Measurements from ENCODE around the gene LPP. TPM values are rescaled to one million over a fixed set of nuclear protein-coding genes. Genes with fewer than 3 reads are reported as not detected.
A peak's percentile ranks its signal among the peaks of the same experiment; 100 is the strongest.

The LPP gene
- polyA plus RNA-seq, 3 donors = 14.1 to 23.2 (median 15.3) TPM

GRCh38 chr3:188183452-188183851 lies 29.5 kb downstream of the LPP start:
- Mint-ChIP-seq H3K27ac (no peak overlapping the region), H3K4me1 (peaks cover 30% of the 10 kb centered on the region)

GRCh38 chr3:188184160-188184559 lies 30.2 kb downstream of the LPP start:
- H3K4me3 Mint-ChIP-seq = no peak overlapping the region
- H3K27ac ChIP-seq (ENCODE audit: low read depth in 1 of 2, low read length in 2 of 2) = no peak overlapping the region
- H3K27ac Mint-ChIP-seq = peak overlapping the region in 1 of 7 donors; percentile 68
- no peak overlapping the region for H3K9ac ChIP-seq (ENCODE audit: insufficient read depth, low read length, poor library complexity, severe bottlenecking)
- H3K4me3 ChIP-seq (replicated peaks in 1 of 3; ENCODE audit: low read depth in 2 of 3, low read length in 3 of 3) = no peak overlapping the region
- intact Hi-C loops (cut with micrococcal nuclease) = no loop called here
- TF ChIP-seq CTCF (IDR thresholded peaks at IDR 0.05) = no peak
- no peaks in the 10 kb centered on the region for H3K9me3 Mint-ChIP-seq
- peaks cover 1 to 5% (median 3%) of the 10 kb centered on the region in 3 donors for H3K27me3 Mint-ChIP-seq (ENCODE audit: low read depth in 3 of 3)
- no peak for DNase-seq
- 92% methylated on average over 2 of the region's 3 CpGs for WGBS (ENCODE audit: insufficient coverage)
- no peak overlapping the region for H2AFZ ChIP-seq (ENCODE audit: insufficient read depth, low read depth, low read length, poor library complexity, severe bottlenecking)
- peaks cover 32 to 41% of the 10 kb centered on the region in 2 donors for H3K36me3 Mint-ChIP-seq
- peaks cover 28% of the 10 kb centered on the region for H3K4me1 Mint-ChIP-seq
- peaks cover 0 to 9% of the 10 kb centered on the region in 2 donors for H3K36me3 ChIP-seq (replicated peaks in 1 of 2; ENCODE audit: control insufficient read depth in 1 of 2, insufficient read depth in 2 of 2, low read length in 2 of 2)
- H3K9me3 ChIP-seq (replicated peaks in 1 of 2; ENCODE audit: control insufficient read depth in 1 of 2, insufficient read depth in 1 of 2, low read length in 2 of 2) = no peaks in the 10 kb centered on the region
- peaks cover 20 to 29% of the 10 kb centered on the region in 2 donors for H3K4me1 ChIP-seq (ENCODE audit: control insufficient read depth in 1 of 2, insufficient read depth in 2 of 2, low read length in 2 of 2)
- peaks cover 12% of the 10 kb centered on the region for H3K79me2 ChIP-seq (ENCODE audit: insufficient read depth, low read length)
- H3K27me3 ChIP-seq (ENCODE audit: control insufficient read depth in 2 of 2, insufficient read depth in 2 of 2, low read length in 2 of 2) = no peaks in the 10 kb centered on the region
- H3K4me2 ChIP-seq (replicated peaks; ENCODE audit: extremely low read depth, low read length, poor library complexity, severe bottlenecking) = no peak overlapping the region
- peaks cover 5% of the 10 kb centered on the region for H4K20me1 ChIP-seq (ENCODE audit: insufficient read depth, low read length)

More at GRCh38 chr3:188183452-188183851, 29.5 kb downstream of the LPP start:
- intact Hi-C loops (cut with micrococcal nuclease) = no loop called here
- Mint-ChIP-seq H3K27me3 (ENCODE audit: low read depth in 3 of 3) (peaks cover 1 to 5% (median 3%) of the 10 kb centered on the region in 3 donors), H3K9me3 (no peaks in the 10 kb centered on the region), H3K36me3 (peaks cover 31 to 42% of the 10 kb centered on the region in 2 donors), H3K4me3 (no peak overlapping the region)
- H3K27ac ChIP-seq (ENCODE audit: low read depth in 1 of 2, low read length in 2 of 2) = no peak overlapping the region
- H2AFZ ChIP-seq (ENCODE audit: insufficient read depth, low read depth, low read length, poor library complexity, severe bottlenecking) = no peak overlapping the region
- H3K9me3 ChIP-seq (replicated peaks in 1 of 2; ENCODE audit: control insufficient read depth in 1 of 2, insufficient read depth in 1 of 2, low read length in 2 of 2) = no peaks in the 10 kb centered on the region
- H3K79me2 ChIP-seq (ENCODE audit: insufficient read depth, low read length) = peaks cover 8% of the 10 kb centered on the region
- peaks cover 10% of the 10 kb centered on the region for H4K20me1 ChIP-seq (ENCODE audit: insufficient read depth, low read length)
- H3K4me3 ChIP-seq (replicated peaks in 1 of 3; ENCODE audit: low read depth in 2 of 3, low read length in 3 of 3) = no peak overlapping the region
- peaks cover 0 to 13% of the 10 kb centered on the region in 2 donors for H3K36me3 ChIP-seq (replicated peaks in 1 of 2; ENCODE audit: control insufficient read depth in 1 of 2, insufficient read depth in 2 of 2, low read length in 2 of 2)
- 95% methylated on average over 4 of the region's 5 CpGs for WGBS (ENCODE audit: insufficient coverage)
- DNase-seq = no peak
- H3K4me2 ChIP-seq (replicated peaks; ENCODE audit: extremely low read depth, low read length, poor library complexity, severe bottlenecking) = no peak overlapping the region
- peaks cover 20 to 29% of the 10 kb centered on the region in 2 donors for H3K4me1 ChIP-seq (ENCODE audit: control insufficient read depth in 1 of 2, insufficient read depth in 2 of 2, low read length in 2 of 2)
- no peak overlapping the region for H3K9ac ChIP-seq (ENCODE audit: insufficient read depth, low read length, poor library complexity, severe bottlenecking)
- TF ChIP-seq CTCF (IDR thresholded peaks at IDR 0.05) = no peak
- no peaks in the 10 kb centered on the region for H3K27me3 ChIP-seq (ENCODE audit: control insufficient read depth in 2 of 2, insufficient read depth in 2 of 2, low read length in 2 of 2)

All from CD14-positive monocyte (primary cell).